HEK293T (cell line): ENCODE data around the gene PAPPA.

Source experiments
- CTCF ChIA-PET: fragments of 350-600 bp; formaldehyde crosslinking; extraction: SDS; loops from one replicate; lab custom pipeline; 2021; ENCODE audit warnings: antibody characterized with exemption, inconsistent platforms; lab: Yijun Ruan, JAX
- POLR2A ChIA-PET: fragments of 350-600 bp; formaldehyde crosslinking; extraction: SDS; loops from one replicate; lab custom pipeline; 2020; ENCODE audit warnings: antibody characterized with exemption, inconsistent platforms; lab: Yijun Ruan, JAX
- DNase-seq: peaks from one replicate; pipeline ENCODE4 v3.0.0; 2012; ENCODE audit warnings: mixed read lengths; ENCODE audit errors: extremely low spot score
- ARNT ChIP-seq: fragments of 450-650 bp; IDR thresholded peaks from 2 replicates; pipeline ENCODE4 v1.6.1; 2017; ENCODE audit warnings: mild to moderate bottlenecking
- BHLHE40 ChIP-seq: fragments of 450-650 bp; IDR thresholded peaks from 2 replicates; pipeline ENCODE4 v1.6.1; 2016; ENCODE audit warnings: mild to moderate bottlenecking, moderate library complexity, borderline replicate concordance
- CTBP1 ChIP-seq: fragments of 450-650 bp; IDR thresholded peaks from 2 replicates; pipeline ENCODE4 v1.6.1; 2016; ENCODE audit warnings: borderline replicate concordance
- ELF4 ChIP-seq: fragments of 450-650 bp; IDR thresholded peaks from 2 replicates; pipeline ENCODE4 v1.6.1; 2017; ENCODE audit warnings: antibody characterized with exemption
- FOXA1 ChIP-seq: fragments of 450-650 bp; IDR thresholded peaks from 2 replicates; pipeline ENCODE4 v1.6.1; 2016; ENCODE audit warnings: mild to moderate bottlenecking
- FOXK2 ChIP-seq: fragments of 450-650 bp; IDR thresholded peaks from 2 replicates; pipeline ENCODE4 v1.6.1; 2016; ENCODE audit warnings: mild to moderate bottlenecking
- FOXM1 ChIP-seq: fragments of 450-650 bp; IDR thresholded peaks from 2 replicates; pipeline ENCODE4 v1.6.1; 2017; ENCODE audit warnings: mild to moderate bottlenecking, borderline replicate concordance
- HDGF ChIP-seq: fragments of 450-650 bp; IDR thresholded peaks from 2 replicates; pipeline ENCODE4 v1.6.1; 2017; ENCODE audit warnings: antibody characterized with exemption, borderline replicate concordance
- L3MBTL2 ChIP-seq: fragments of 450-650 bp; conservative IDR thresholded peaks from 2 replicates; pipeline ENCODE4 v1.6.1; 2016; ENCODE audit warnings: mild to moderate bottlenecking
- LEF1 ChIP-seq: fragments of 450-650 bp; IDR thresholded peaks from 2 replicates; pipeline ENCODE4 v1.6.1; 2017; ENCODE audit warnings: mild to moderate bottlenecking, borderline replicate concordance
- NFRKB ChIP-seq: fragments of 450-650 bp; IDR thresholded peaks from 2 replicates; pipeline ENCODE4 v1.6.1; 2016; ENCODE audit warnings: mild to moderate bottlenecking, moderate library complexity
- SP1 ChIP-seq: fragments of 450-650 bp; IDR thresholded peaks from 2 replicates; pipeline ENCODE4 v1.6.1; 2017
- SUZ12 ChIP-seq: fragments of 450-650 bp; IDR thresholded peaks from 2 replicates; pipeline ENCODE4 v1.6.1; 2016; ENCODE audit warnings: mild to moderate bottlenecking
- TARDBP ChIP-seq: fragments of 450-650 bp; IDR thresholded peaks from 2 replicates; pipeline ENCODE4 v1.6.1; 2016
- ZNF384 ChIP-seq: fragments of 450-650 bp; IDR thresholded peaks from 2 replicates; pipeline ENCODE4 v1.6.1; 2016
- TF ChIP-seq, protein P1 (sequence below): fragments of 450-650 bp; IDR thresholded peaks from 2 replicates; pipeline ENCODE4 v1.6.1; 2016

PAPPA gene

DNA sequence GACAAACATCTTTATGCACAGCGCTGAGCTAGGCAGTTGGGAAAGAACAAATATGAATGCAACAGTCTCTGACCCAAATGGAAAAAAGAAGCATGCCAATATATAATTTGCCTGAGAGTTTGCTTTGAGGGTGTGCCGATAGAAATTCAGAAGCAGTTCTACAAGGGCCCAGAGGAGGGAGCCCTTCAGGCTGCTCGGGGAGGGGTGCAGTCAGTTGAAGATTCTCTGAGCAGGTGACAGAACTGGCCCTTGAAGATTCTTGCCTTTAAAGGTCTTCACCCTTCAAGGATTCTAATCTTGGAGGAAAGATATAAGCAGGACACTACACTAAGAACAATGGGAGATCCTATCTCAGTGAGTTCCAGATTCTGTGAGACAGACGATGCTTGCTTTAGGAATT is 3.7 kb upstream of the PAPPA start:
- POLR2A ChIA-PET: no interaction called here
- CTCF ChIA-PET: interaction anchor here (0.5 to 0.8 kb wide), 2 partner anchors 112 to 426 kb away, joined by 3 read pairs; no protein-coding TSS in a partner anchor
- no peak for TF ChIP-seq BHLHE40
- TF ChIP-seq FOXM1: no peak
- no peak for TF ChIP-seq TARDBP
- no peak for TF ChIP-seq ZNF384
- no peak for TF ChIP-seq FOXA1
- TF ChIP-seq, protein P1, sequence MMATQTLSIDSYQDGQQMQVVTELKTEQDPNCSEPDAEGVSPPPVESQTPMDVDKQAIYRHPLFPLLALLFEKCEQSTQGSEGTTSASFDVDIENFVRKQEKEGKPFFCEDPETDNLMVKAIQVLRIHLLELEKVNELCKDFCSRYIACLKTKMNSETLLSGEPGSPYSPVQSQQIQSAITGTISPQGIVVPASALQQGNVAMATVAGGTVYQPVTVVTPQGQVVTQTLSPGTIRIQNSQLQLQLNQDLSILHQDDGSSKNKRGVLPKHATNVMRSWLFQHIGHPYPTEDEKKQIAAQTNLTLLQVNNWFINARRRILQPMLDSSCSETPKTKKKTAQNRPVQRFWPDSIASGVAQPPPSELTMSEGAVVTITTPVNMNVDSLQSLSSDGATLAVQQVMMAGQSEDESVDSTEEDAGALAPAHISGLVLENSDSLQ: no peak
- TF ChIP-seq SP1: no peak
- no peak for TF ChIP-seq CTBP1
- TF ChIP-seq ARNT: no peak
- no peak for TF ChIP-seq FOXK2
- TF ChIP-seq SUZ12: no peak
- DNase-seq: peak; percentile 36

DNA sequence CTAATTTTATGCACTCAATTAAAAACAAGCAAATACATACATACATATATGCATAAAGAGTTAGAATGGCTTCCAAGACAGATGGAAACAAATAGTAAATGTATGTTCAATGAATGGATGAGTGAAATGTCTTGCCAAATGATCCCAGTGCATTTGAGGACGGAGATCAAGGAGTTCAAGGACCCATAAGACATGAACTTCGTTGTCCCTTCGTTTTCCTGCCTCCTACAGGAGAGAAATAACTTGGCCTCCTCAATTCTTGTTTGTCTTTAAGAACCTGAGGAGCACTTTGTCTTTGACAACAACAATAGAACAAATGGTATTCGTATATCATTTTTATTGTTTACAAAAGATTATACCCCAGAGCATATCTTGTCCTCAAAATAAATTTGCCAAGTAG is 2.4 kb upstream of the PAPPA start:
- POLR2A ChIA-PET: no interaction called here
- CTCF ChIA-PET: interaction anchor here (1.7 kb wide), 1 partner anchor 421 kb away, joined by 7 read pairs; no protein-coding TSS in a partner anchor
- DNase-seq: no peak
- no peak for TF ChIP-seq SUZ12
- no peak for TF ChIP-seq BHLHE40
- no peak for TF ChIP-seq FOXM1
- TF ChIP-seq NFRKB: no peak
- TF ChIP-seq FOXA1: no peak
- TF ChIP-seq TARDBP: no peak

DNA sequence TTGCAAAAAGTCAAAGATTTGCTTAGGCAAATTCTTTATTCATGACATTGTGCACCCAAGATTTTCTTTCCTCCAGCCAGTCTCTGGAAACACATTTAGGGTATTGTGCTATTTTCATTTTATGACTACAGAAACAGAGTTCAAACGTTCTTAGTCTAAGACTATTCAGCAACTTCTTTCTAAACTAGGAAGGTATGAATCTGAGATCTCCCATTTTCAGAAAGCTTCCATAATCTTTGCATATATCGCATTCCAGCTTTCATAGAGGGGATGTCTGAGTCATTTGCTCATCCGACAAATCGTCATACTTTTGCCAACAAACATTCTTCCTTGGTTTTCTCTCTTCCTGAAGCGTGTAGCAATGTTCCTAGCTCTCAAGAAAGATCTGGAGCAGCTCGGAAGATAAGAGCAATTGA is 1.6 kb upstream of the PAPPA start:
- DNase-seq: no peak
- TF ChIP-seq ARNT: no peak
- no peak for TF ChIP-seq FOXM1
- TF ChIP-seq CTBP1: no peak
- TF ChIP-seq TARDBP: no peak
- no peak for TF ChIP-seq FOXA1
- TF ChIP-seq FOXK2: no peak
- TF ChIP-seq ZNF384: no peak
- no peak for TF ChIP-seq L3MBTL2
- TF ChIP-seq SP1: no peak
- no peak for TF ChIP-seq ELF4
- TF ChIP-seq NFRKB: no peak
- no peak for TF ChIP-seq HDGF
- TF ChIP-seq LEF1: no peak
- TF ChIP-seq BHLHE40: no peak
- TF ChIP-seq SUZ12: no peak
- TF ChIP-seq, protein P1: no peak
- CTCF ChIA-PET: interaction anchor here (0.6 to 1.7 kb wide), 4 partner anchors 12 to 561 kb away, joined by 3 to 7 read pairs (median 3); no protein-coding TSS in a partner anchor
- POLR2A ChIA-PET: no interaction called here

DNA sequence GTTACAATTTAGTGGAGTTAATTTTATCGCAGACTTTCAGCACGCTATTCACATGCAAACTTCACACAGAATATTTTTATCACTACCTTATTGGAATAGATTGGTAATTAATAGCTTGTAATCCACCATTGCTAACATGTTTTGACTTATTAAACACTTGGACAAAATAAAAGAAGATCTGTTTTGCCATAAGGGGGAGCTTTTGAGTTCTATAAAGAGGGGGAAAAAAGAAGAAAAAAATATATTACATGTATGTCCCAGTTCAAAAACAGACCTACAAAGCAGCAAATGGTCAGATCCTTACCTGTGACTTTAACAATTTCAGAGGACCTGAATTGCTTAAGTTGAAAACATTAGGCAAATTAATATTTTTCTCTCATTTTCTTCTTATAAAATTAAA is 1.2 kb upstream of the PAPPA start:
- TF ChIP-seq NFRKB: no peak
- TF ChIP-seq HDGF: no peak
- TF ChIP-seq L3MBTL2: no peak
- TF ChIP-seq CTBP1: no peak
- DNase-seq: no peak
- POLR2A ChIA-PET: no interaction called here
- CTCF ChIA-PET: interaction anchor here (0.6 to 1.7 kb wide), 5 partner anchors 11 to 561 kb away, joined by 3 to 7 read pairs (median 3); no protein-coding TSS in a partner anchor

DNA sequence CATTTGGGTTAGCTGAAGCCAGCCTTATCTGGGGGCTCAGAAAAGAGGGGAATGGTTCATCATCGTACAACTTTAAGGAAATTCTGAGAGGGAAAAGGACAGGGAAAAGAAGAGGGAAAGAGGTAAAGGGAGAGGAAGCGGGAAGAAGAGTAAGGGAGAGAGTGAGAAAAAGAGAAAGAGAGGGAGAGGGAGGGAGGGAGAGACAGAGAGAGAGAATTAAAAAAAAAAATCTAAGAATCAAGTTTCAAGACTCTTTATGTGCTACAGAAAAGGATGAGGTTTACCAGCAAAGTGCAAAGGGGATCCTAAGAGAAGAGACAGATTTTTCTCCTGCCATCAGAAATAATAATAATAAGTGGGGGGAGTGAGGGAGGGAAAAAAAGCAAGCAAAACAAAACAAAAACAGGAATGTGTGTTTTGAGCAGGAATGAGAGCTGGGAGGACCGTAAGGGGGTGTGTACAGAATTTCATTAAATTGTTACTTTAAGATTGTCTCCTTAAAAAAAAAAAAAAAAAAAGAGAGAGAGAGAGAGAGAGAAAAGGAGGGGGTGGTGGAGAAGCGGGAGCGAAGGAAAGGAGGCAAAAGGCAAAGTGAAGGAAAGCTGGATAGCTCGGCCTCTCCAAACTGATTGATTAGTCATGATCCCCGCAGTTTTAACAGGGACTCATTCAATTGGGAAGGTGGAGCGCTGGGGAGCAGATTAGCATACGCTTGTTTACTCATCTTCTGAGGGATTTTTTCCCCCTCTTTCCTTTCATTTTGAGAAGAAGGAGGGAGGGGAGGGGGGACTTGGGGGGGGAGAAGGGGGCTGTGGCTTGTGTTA is 438 bp upstream of the PAPPA start:
- TF ChIP-seq FOXM1: no peak
- TF ChIP-seq FOXA1: no peak
- no peak for TF ChIP-seq ZNF384
- TF ChIP-seq CTBP1: no peak
- TF ChIP-seq ARNT: no peak
- TF ChIP-seq, protein P1: no peak
- no peak for TF ChIP-seq ELF4
- TF ChIP-seq SUZ12: no peak
- TF ChIP-seq BHLHE40: no peak
- no peak for TF ChIP-seq TARDBP
- TF ChIP-seq LEF1: no peak
- no peak for TF ChIP-seq HDGF
- no peak for TF ChIP-seq NFRKB
- no peak for TF ChIP-seq FOXK2
- no peak for TF ChIP-seq SP1
- no peak for TF ChIP-seq L3MBTL2
- ChIA-PET CTCF (interaction anchor here (0.6 to 1.7 kb wide), 5 partner anchors 10 to 939 kb away, joined by 3 to 7 read pairs (median 4); no protein-coding TSS in a partner anchor), POLR2A (no interaction called here)
- no peak for DNase-seq

DNA sequence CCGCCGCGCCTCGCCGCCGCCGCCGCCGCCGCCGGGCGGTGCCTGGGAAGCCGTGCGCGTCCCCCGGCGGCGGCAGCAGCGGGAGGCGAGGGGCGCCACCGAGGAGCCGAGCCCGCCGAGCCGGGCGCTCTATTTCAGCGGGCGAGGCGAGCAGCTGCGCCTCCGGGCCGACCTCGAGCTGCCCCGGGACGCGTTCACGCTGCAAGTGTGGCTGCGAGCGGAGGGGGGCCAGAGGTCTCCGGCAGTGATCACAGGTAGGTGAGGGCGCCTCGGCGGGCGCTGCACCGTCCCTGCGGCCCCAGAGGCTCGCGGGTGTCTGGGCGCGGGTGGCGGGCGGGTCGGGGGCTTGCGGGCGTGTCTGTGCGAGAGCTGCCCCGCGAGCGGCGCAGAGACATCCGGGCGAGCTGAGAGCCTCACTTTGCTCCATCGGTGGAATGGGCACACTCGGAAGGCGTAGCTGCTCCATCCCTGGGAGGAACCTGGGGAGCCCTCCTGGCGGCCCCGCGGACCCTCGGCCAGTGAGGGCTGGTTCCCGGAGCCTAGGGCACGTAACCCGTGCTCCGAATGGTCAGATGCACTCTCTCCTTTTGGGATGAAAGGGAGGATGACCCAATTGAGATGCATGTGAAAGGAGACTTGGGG is 864 bp downstream of the PAPPA start:
- CTCF ChIA-PET: no interaction called here
- DNase-seq: peak; percentile 17
- TF ChIP-seq ZNF384: no peak
- TF ChIP-seq FOXA1: no peak
- TF ChIP-seq CTBP1: no peak
- no peak for TF ChIP-seq FOXM1
- no peak for TF ChIP-seq L3MBTL2
- no peak for TF ChIP-seq SUZ12
- TF ChIP-seq NFRKB: no peak
- TF ChIP-seq BHLHE40: no peak
- TF ChIP-seq LEF1: no peak
- no peak for TF ChIP-seq ELF4
- POLR2A ChIA-PET: no interaction called here
